ENCODE data around the gene KIAA0753.

The KIAA0753 gene

GRCh38 chr17:6568184-6568758 is 72.2 kb downstream of the KIAA0753 start:
- DNase-seq, result no peak

- peak; percentile 45 for DNase-seq
Observed at GRCh38 chr17:6567528-6568183, 72.9 kb downstream of the KIAA0753 start.

GRCh38 chr17:6561446-6561845 is 79.1 kb downstream of the KIAA0753 start:
- no peak for DNase-seq

GRCh38 chr17:6560496-6560895 is 80.0 kb downstream of the KIAA0753 start:
- no peak for DNase-seq

- no peak for DNase-seq
Observed at GRCh38 chr17:6559753-6560215, 80.7 kb downstream of the KIAA0753 start.

- DNase-seq, result no peak
Observed at GRCh38 chr17:6558932-6559752, 81.4 kb downstream of the KIAA0753 start.

- no peak for DNase-seq
Observed at GRCh38 chr17:6558276-6558675, 82.2 kb downstream of the KIAA0753 start.

- DNase-seq, result no peak
Observed at GRCh38 chr17:6557040-6557438, 83.5 kb downstream of the KIAA0753 start.

GRCh38 chr17:6556121-6557039 is 84.1 kb downstream of the KIAA0753 start, which contains the start of gene PITPNM3:
TSS of gene PITPNM3 (minus strand) at chr17:6556555. CDS start at chr17:6556406, 149 bp downstream.
- peak; percentile 28 for DNase-seq

- DNase-seq, result no peak
Observed at GRCh38 chr17:6555331-6556120, 85.0 kb downstream of the KIAA0753 start.

- DNase-seq, result no peak
Observed at GRCh38 chr17:6554871-6555330, 85.6 kb downstream of the KIAA0753 start.

GRCh38 chr17:6554342-6554741 is 86.2 kb downstream of the KIAA0753 start:
- DNase-seq, result no peak

GRCh38 chr17:6551869-6552531 is 88.5 kb downstream of the KIAA0753 start:
- DNase-seq, result peak; percentile 79

GRCh38 chr17:6551356-6551755 is 89.2 kb downstream of the KIAA0753 start:
- no peak for DNase-seq

GRCh38 chr17:6549384-6550036 is 91.0 kb downstream of the KIAA0753 start:
- no peak for DNase-seq

- no peak for DNase-seq
Observed at GRCh38 chr17:6548578-6549330, 91.8 kb downstream of the KIAA0753 start.

GRCh38 chr17:6548034-6548433 is 92.5 kb downstream of the KIAA0753 start:
- no peak for DNase-seq

- no peak for DNase-seq
Observed at GRCh38 chr17:6547336-6547735, 93.2 kb downstream of the KIAA0753 start.

GRCh38 chr17:6546069-6546718 is 94.3 kb downstream of the KIAA0753 start:
- no peak for DNase-seq
